H1 (cell line): ENCODE measurements around the gene BTC. TPM values are rescaled to one million over a fixed set of nuclear protein-coding genes. Genes with fewer than 3 reads are reported as not detected.

Experiments
- CTCF ChIA-PET: fragments of 300-600 bp; sonication (Branson Sonifier 250); formaldehyde crosslinking; loops from one replicate; lab custom pipeline; 2021; ENCODE audit not compliant: partially characterized antibody; lab: Charles Lee
- POLR2A ChIA-PET: fragments of 300-600 bp; sonication (Branson Sonifier 250); formaldehyde crosslinking; loops from one replicate; lab custom pipeline; 2021; ENCODE audit warnings: inconsistent platforms; ENCODE audit not compliant: partially characterized antibody; lab: Charles Lee
- DNase-seq, 2 experiments: peaks; one replicate each; pipeline versions ENCODE4 v3.0.0 to v3.0.0-alpha.2; 2010 to 2022; ENCODE audit warnings: low spot score in 2 of 2, low read depth in 1 of 2, mixed read lengths in 1 of 2
- FAIRE-seq: peaks from 2 replicates; lab custom pipeline; 2011; peaks lifted over from hg19 to GRCh38; lab: Jason Lieb, UNC
- H2AFZ ChIP-seq: 2 replicates; pipeline ENCODE4 v1.8.1; 2012; ENCODE audit warnings: low read length, inconsistent platforms
- H2AK5ac ChIP-seq: 2 replicates; pipeline ENCODE4 v1.6.1; 2013; ENCODE audit warnings: low read depth, low read length
- H2BK120ac ChIP-seq: replicated peaks from 2 replicates; pipeline ENCODE3; 2013; ENCODE audit warnings: low read depth, low read length, inconsistent platforms
- H2BK12ac ChIP-seq: 2 replicates; pipeline ENCODE4 v1.6.1; 2013; ENCODE audit warnings: low read depth, low read length
- H2BK15ac ChIP-seq: 2 replicates; pipeline ENCODE4 v1.6.1; 2013; ENCODE audit warnings: low read length
- H2BK20ac ChIP-seq: 2 replicates; pipeline ENCODE4 v1.6.1; 2013; ENCODE audit warnings: low read length
- H2BK5ac ChIP-seq: 2 replicates; pipeline ENCODE4 v1.6.1; 2013; ENCODE audit warnings: low read depth, low read length
- H3K14ac ChIP-seq: 2 replicates; pipeline ENCODE4 v1.6.1; 2013; ENCODE audit warnings: inconsistent platforms; ENCODE audit not compliant: insufficient read length
- H3K18ac ChIP-seq: 2 replicates; pipeline ENCODE4 v1.6.1; 2013; ENCODE audit warnings: low read length; ENCODE audit errors: extremely low read depth
- H3K23ac ChIP-seq: 2 replicates; pipeline ENCODE4 v1.6.1; 2013; ENCODE audit warnings: inconsistent platforms; ENCODE audit not compliant: insufficient read length
- H3K23me2 ChIP-seq: 2 replicates; pipeline ENCODE4 v1.6.1; 2013; ENCODE audit warnings: low read depth, low read length
- H3K27ac ChIP-seq: 2 replicates; pipeline ENCODE4 v1.6.1; 2011; ENCODE audit warnings: low read depth, low read length, inconsistent platforms
- H3K27me3 ChIP-seq, 4 experiments: replicated peaks in 1 of 4; 1 replicate in 1 of 4; 2 replicates in 3 of 4; pipeline versions ENCODE4 v1.6.1 to v1.8.1; 2011 to 2013; ENCODE audit warnings: low read length in 3 of 4, mild to moderate bottlenecking in 3 of 4, inconsistent platforms in 2 of 4, mixed read lengths in 2 of 4, moderate library complexity in 1 of 4; ENCODE audit not compliant: control insufficient read depth in 3 of 4, insufficient read depth in 3 of 4; ENCODE audit errors: extremely low read depth in 1 of 4
- H3K36me3 ChIP-seq, 4 experiments: 2 replicates each; pipeline versions ENCODE4 v1.6.1 to v1.8.1; 2011 to 2013; ENCODE audit warnings: mild to moderate bottlenecking in 4 of 4, low read length in 3 of 4, moderate library complexity in 2 of 4, control low read depth in 1 of 4, inconsistent platforms in 1 of 4; ENCODE audit not compliant: insufficient read depth in 4 of 4, control insufficient read depth in 2 of 4
- H3K4ac ChIP-seq: replicated peaks from 2 replicates; pipeline ENCODE3; 2013; ENCODE audit warnings: low read length, low read depth, mixed read lengths, inconsistent platforms; ENCODE audit not compliant: insufficient read length
- H3K4me1 ChIP-seq, 4 experiments: replicated peaks in 1 of 4; 1 replicate in 1 of 4; 2 replicates in 3 of 4; pipeline versions ENCODE4 v1.6.1 to v1.8.1; 2011 to 2013; ENCODE audit warnings: low read length in 3 of 4, inconsistent platforms in 2 of 4, mixed read lengths in 1 of 4; ENCODE audit not compliant: insufficient read depth in 4 of 4, control insufficient read depth in 3 of 4
- H3K4me2 ChIP-seq, 2 experiments: 2 replicates each; pipeline versions ENCODE4 v1.6.1 to v1.8.1; 2011 to 2013; ENCODE audit warnings: low read depth in 2 of 2, low read length in 2 of 2, control low read depth in 1 of 2, inconsistent platforms in 1 of 2, mild to moderate bottlenecking in 1 of 2; ENCODE audit not compliant: insufficient read depth in 1 of 2
- H3K4me3 ChIP-seq, 4 experiments: fragments of 200-600, 300-600 bp in 1 of 4; sonication (generic), shearing (Covaris generic), sonication (Bioruptor Twin) in 1 of 4; 2 replicates each; pipeline versions ENCODE4 v1.5.1 to v1.8.1; 2011 to 2016; ENCODE audit warnings: low read length in 4 of 4, low read depth in 3 of 4, control low read depth in 2 of 4, inconsistent platforms in 2 of 4, mild to moderate bottlenecking in 2 of 4, mixed read lengths in 1 of 4, moderate library complexity in 1 of 4; ENCODE audit not compliant: insufficient read depth in 2 of 4; ENCODE audit errors: extremely low read depth in 1 of 4
- H3K56ac ChIP-seq: replicated peaks from 2 replicates; pipeline ENCODE3; 2013; ENCODE audit warnings: low read depth, mild to moderate bottlenecking, mixed read lengths, low read length, inconsistent platforms; ENCODE audit not compliant: insufficient read length
- H3K79me1 ChIP-seq: 2 replicates; pipeline ENCODE4 v1.6.1; 2013; ENCODE audit warnings: low read depth, low read length, control low read depth
- H3K79me2 ChIP-seq, 2 experiments: 2 replicates each; pipeline versions ENCODE4 v1.6.1 to v1.8.1; 2012 to 2013; ENCODE audit warnings: low read length in 2 of 2, mild to moderate bottlenecking in 2 of 2, inconsistent platforms in 1 of 2; ENCODE audit not compliant: insufficient read depth in 2 of 2, control insufficient read depth in 1 of 2
- H3K9ac ChIP-seq, 4 experiments: replicated peaks in 1 of 4; 1 replicate in 1 of 4; 2 replicates in 3 of 4; pipeline versions ENCODE4 v1.6.1 to v1.8.1; 2011 to 2013; ENCODE audit warnings: low read depth in 3 of 4, low read length in 3 of 4, control low read depth in 2 of 4, mild to moderate bottlenecking in 2 of 4, moderate library complexity in 2 of 4, inconsistent platforms in 1 of 4; ENCODE audit errors: extremely low read depth in 1 of 4
- H3K9me3 ChIP-seq, 2 experiments: 2 replicates each; pipeline versions ENCODE4 v1.6.1 to v1.8.1; 2012 to 2013; ENCODE audit warnings: mild to moderate bottlenecking in 2 of 2, moderate library complexity in 2 of 2, control low read depth in 1 of 2, inconsistent platforms in 1 of 2, low read depth in 1 of 2, low read length in 1 of 2, mixed read lengths in 1 of 2; ENCODE audit not compliant: insufficient read depth in 2 of 2
- H4K20me1 ChIP-seq, 2 experiments: replicated peaks in 1 of 2; 2 replicates each; pipeline versions ENCODE3 to v1.8.1; 2011 to 2013; ENCODE audit warnings: inconsistent platforms in 2 of 2, low read length in 2 of 2, mild to moderate bottlenecking in 1 of 2; ENCODE audit not compliant: insufficient read depth in 2 of 2, control insufficient read depth in 1 of 2
- H4K5ac ChIP-seq: 2 replicates; pipeline ENCODE4 v1.6.1; 2013; ENCODE audit warnings: low read length, low read depth, mixed read lengths, inconsistent platforms; ENCODE audit not compliant: insufficient read length
- H4K8ac ChIP-seq: 2 replicates; pipeline ENCODE4 v1.8.0; 2013; ENCODE audit warnings: mild to moderate bottlenecking, moderate library complexity, low read length, inconsistent platforms; ENCODE audit not compliant: insufficient read depth; ENCODE audit errors: extremely low read depth
- H4K91ac ChIP-seq: replicated peaks from 2 replicates; pipeline ENCODE3; 2013; ENCODE audit warnings: low read length, mixed read lengths, inconsistent platforms; ENCODE audit not compliant: insufficient read length
- FOSL1 ChIP-seq: IDR thresholded peaks from 2 replicates; pipeline ENCODE4 v1.6.1; 2011; ENCODE audit warnings: mild to moderate bottlenecking, low read depth, low read length, moderate library complexity; ENCODE audit not compliant: insufficient read depth
- HDAC6 ChIP-seq: IDR thresholded peaks from one replicate; pipeline ENCODE4 v1.7.1; 2012; ENCODE audit warnings: low read depth, mild to moderate bottlenecking, inconsistent platforms, low read length, moderate library complexity
- MAFK ChIP-seq: IDR thresholded peaks from 2 replicates; pipeline ENCODE4 v1.6.1; 2012; ENCODE audit warnings: low read depth, mild to moderate bottlenecking, improper control_type of control experiment, low read length
- POLR2A ChIP-seq, 2 experiments: IDR thresholded peaks; 1 replicate in 1 of 2; 2 replicates in 1 of 2; pipeline ENCODE4 v1.6.1; 2011; ENCODE audit warnings: low read depth in 2 of 2, low read length in 2 of 2, mild to moderate bottlenecking in 2 of 2; ENCODE audit errors: control extremely low read depth in 1 of 2
- RBBP5 ChIP-seq: IDR thresholded peaks from 2 replicates; pipeline ENCODE4 v1.7.1; 2012; ENCODE audit warnings: low read depth, mild to moderate bottlenecking, inconsistent platforms, low read length, moderate library complexity, borderline replicate concordance
- SAP30 ChIP-seq: fragments of 300-600 bp; sonication (generic); IDR thresholded peaks from 2 replicates; pipeline ENCODE4 v1.7.1; 2012; ENCODE audit warnings: low read length, moderate library complexity, mild to moderate bottlenecking, inconsistent platforms; ENCODE audit not compliant: insufficient read depth, insufficient replicate concordance
- SIN3A ChIP-seq, 2 experiments: IDR thresholded peaks in 1 of 2; conservative IDR thresholded peaks in 1 of 2; 2 replicates each; pipeline ENCODE4 v1.6.1; 2011 to 2012; ENCODE audit warnings: low read length in 2 of 2, improper control_type of control experiment in 1 of 2, low read depth in 1 of 2, mild to moderate bottlenecking in 1 of 2
- YY1 ChIP-seq: IDR thresholded peaks from 2 replicates; pipeline ENCODE4 v1.6.1; 2011; ENCODE audit warnings: low read depth, mild to moderate bottlenecking, low read length
- WGBS, 2 experiments: shearing (Covaris generic) in 1 of 2; methylation state at CpG; one replicate each; pipeline versions ENCODE4 v1.1.6 to v1.1.7; 2013 to 2015; ENCODE audit warnings: low lambda C conversion rate in 2 of 2, mixed read lengths in 2 of 2, inconsistent platforms in 1 of 2, low coverage in 1 of 2, missing lambda C conversion rate in 1 of 2; ENCODE audit not compliant: insufficient replicate concordance in 2 of 2, insufficient coverage in 1 of 2, insufficient read length in 1 of 2; ENCODE audit errors: extremely low coverage in 1 of 2, missing lambda C conversion rate in 1 of 2; 5-methylcytosine and 5-hydroxymethylcytosine counted together
- polyA plus RNA-seq, 7 experiments: library from polyadenylated mRNA; depleted of rRNA in 3 of 7; stranded (reverse) in 5 of 7; unstranded in 2 of 7; fragments of >200 nt in 5 of 7; fragments of 200-250 nt in 2 of 7; gene quantifications; 1 replicate in 5 of 7; 2 replicates in 1 of 7; 4 replicates in 1 of 7; pipeline versions ENCODE4 v1.2.1 to v1.2.3, GENCODE V29; 2011 to 2013; ENCODE audit warnings: missing spikeins in 2 of 7, mixed read lengths in 2 of 7
- total RNA-seq: library from RNA; stranded (reverse); fragmentation: NEBNext Ultra II Directional; extraction: Animal tissue kit (Norgen Biotek cat#: 25700); gene quantifications from 2 replicates; pipeline ENCODE4 v1.2.1, GENCODE V29; 2021

BTC gene
- total and polyA plus RNA-seq, 2 of the 8 experiments (the other 6 are each of a cell fraction or from before 2014, with no cell fraction given): 0.09 TPM; not detected in 1

DNA sequence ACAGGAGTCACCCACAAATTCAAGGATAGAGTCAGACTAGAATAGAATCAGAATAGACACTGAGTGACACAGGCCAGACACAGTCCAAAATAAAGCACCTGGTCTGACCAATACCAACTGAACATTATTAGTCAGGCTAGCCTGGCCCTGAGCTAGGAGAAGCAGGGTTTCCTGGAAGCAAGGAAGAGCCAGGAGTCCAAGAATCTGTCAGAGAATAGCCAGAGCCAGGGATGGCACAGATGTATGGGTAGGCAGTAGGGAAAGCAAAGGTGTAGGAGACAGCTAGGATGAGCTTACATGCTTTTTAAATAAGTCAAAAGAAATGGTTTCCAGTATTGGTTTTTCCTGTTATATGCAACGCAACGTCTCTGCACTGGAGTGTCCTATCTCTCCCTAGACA lies 3.7 kb downstream of the BTC start:
- Histone ChIP-seq H3K79me2 (no peaks in the 10 kb centered on the region), H3K4me3 (no peak overlapping the region), H3K18ac (no peak overlapping the region), H4K8ac (no peak overlapping the region), H2AK5ac (no peak overlapping the region), H3K79me1 (no peaks in the 10 kb centered on the region), H3K9ac (no peak overlapping the region), H2BK12ac (no peak overlapping the region), H2BK20ac (no peak overlapping the region), H3K4me1 (peaks cover 2 to 9% (median 6%) of the 10 kb centered on the region in 4 experiments), H3K27ac (no peak overlapping the region)
- DNase-seq (no peak), FAIRE-seq (no peak)
- TF ChIP-seq YY1 (no peak), RBBP5 (no peak), MAFK (no peak), SAP30 (no peak), POLR2A (IDR thresholded peaks at IDR 0.05; ENCODE audit: control extremely low read depth in 1 of 2, low read depth in 2 of 2, low read length in 2 of 2) (no peak), SIN3A (conservative IDR thresholded peaks at IDR 0.05 in 1 of 2, IDR thresholded peaks at IDR 0.05 in 1 of 2; ENCODE audit: low read depth in 1 of 2, low read length in 2 of 2) (no peak), FOSL1 (no peak), HDAC6 (no peak)
- TF ChIP-seq, all 59 proteins: peak for 0
- Histone ChIP-seq H2BK15ac (no peak overlapping the region), H3K9me3 (no peaks in the 10 kb centered on the region), H4K91ac (no peak overlapping the region), H3K4me2 (no peak overlapping the region), H3K23ac (no peak overlapping the region), H2BK120ac (no peak overlapping the region), H2AFZ (no peak overlapping the region), H3K56ac (no peak overlapping the region), H2BK5ac (no peak overlapping the region), H3K23me2 (peaks cover 10% of the 10 kb centered on the region; the same call in 1 of the 2 replicates), H3K36me3 (no peaks in the 10 kb centered on the region), H4K20me1 (no peaks in the 10 kb centered on the region), H3K4ac (no peak overlapping the region), H3K14ac (no peak overlapping the region), H4K5ac (no peak overlapping the region), H3K27me3 (peaks cover 1 to 20% (median 11%) of the 10 kb centered on the region in 4 experiments; a peak in 6 of 7 replicates)
- 86% methylated on average over 2 of the region's 2 CpGs; no CpG with 5 or more reads in 1 of the 2 experiments for WGBS, 2 experiments
- ChIA-PET CTCF (interaction anchor here (1.1 to 1.5 kb wide), 2 partner anchors 10 to 39 kb away, joined by 3 read pairs; no protein-coding TSS in a partner anchor), POLR2A (no interaction called here)
